ENCODE data around the gene PHF20.

Gene PHF20

GRCh38 chr20:35767683-35768481 lies 3.9 kb upstream of the PHF20 start:
- no peaks in the 10 kb centered on the region for H3K27me3 ChIP-seq (replicated peaks; ENCODE audit: control insufficient read depth, insufficient read depth, low read length)
- H3K36me3 ChIP-seq (ENCODE audit: control insufficient read depth, insufficient read depth, low read length), result no peaks in the 10 kb centered on the region
- TF ChIP-seq, protein P1, sequence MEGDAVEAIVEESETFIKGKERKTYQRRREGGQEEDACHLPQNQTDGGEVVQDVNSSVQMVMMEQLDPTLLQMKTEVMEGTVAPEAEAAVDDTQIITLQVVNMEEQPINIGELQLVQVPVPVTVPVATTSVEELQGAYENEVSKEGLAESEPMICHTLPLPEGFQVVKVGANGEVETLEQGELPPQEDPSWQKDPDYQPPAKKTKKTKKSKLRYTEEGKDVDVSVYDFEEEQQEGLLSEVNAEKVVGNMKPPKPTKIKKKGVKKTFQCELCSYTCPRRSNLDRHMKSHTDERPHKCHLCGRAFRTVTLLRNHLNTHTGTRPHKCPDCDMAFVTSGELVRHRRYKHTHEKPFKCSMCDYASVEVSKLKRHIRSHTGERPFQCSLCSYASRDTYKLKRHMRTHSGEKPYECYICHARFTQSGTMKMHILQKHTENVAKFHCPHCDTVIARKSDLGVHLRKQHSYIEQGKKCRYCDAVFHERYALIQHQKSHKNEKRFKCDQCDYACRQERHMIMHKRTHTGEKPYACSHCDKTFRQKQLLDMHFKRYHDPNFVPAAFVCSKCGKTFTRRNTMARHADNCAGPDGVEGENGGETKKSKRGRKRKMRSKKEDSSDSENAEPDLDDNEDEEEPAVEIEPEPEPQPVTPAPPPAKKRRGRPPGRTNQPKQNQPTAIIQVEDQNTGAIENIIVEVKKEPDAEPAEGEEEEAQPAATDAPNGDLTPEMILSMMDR (IDR thresholded peaks at IDR 0.05; ENCODE audit: insufficient read depth, low read length, poor library complexity, severe bottlenecking), result no peak
- H3K4me3 ChIP-seq (replicated peaks; ENCODE audit: low read depth, low read length), result no peak overlapping the region; the same call in 1 of the 2 replicates
- peak; percentile 81 for DNase-seq (ENCODE audit: extremely low read depth, insufficient read length)

DNA sequence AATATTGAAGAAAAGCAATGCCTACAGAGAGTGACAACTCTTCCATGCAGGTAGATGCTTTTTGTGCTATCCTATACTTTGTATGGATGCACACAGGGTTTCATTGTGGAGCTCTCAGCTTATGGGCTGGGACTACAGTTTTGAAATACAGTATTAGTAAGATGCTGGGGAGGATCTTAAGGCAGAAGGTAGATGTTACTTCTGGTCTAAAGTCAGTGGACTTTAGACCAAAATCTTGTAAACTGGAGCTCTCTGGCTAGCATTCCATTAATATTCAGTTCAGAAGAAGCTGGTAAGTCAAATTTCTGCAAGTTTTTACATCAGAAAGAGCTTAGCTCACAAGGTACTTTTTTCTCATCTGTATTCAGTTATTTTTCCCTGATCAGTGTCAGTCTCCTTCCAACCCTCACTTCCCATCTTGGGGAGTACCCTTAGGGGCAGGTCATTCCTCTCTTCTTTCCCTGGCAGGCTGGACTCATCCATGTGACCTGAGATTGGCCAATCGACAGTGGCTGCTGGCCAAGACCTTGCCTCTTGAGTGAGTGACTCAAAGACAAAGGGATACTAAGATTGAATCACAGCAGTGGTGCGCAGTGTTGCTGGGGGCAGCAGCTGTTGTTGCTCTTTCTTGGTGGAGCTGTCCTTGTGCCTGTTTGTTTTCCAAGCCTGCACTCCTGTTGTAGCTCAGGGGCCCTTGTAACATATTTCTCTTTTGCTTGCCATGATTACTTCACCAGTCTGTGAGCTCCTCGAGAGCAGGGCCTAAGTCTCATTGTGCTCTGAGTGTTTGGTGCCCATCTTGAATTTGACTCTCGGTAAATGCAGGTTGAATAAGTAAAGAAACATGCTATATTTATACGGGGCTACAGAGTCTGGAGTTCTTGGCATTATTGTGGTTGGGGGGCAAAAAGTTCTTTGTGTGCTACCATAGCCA lies 2.8 kb upstream of the PHF20 start:
- Histone ChIP-seq H3K36me3 (ENCODE audit: control insufficient read depth, insufficient read depth, low read length) (no peaks in the 10 kb centered on the region), H3K27me3 (replicated peaks; ENCODE audit: control insufficient read depth, insufficient read depth, low read length) (no peaks in the 10 kb centered on the region), H3K4me3 (replicated peaks; ENCODE audit: low read depth, low read length) (no peak overlapping the region)
- TF ChIP-seq, protein P1 (IDR thresholded peaks at IDR 0.05; ENCODE audit: insufficient read depth, low read length, poor library complexity, severe bottlenecking), result no peak
- peak; percentile 37 for DNase-seq (ENCODE audit: extremely low read depth, insufficient read length)

- TF ChIP-seq, protein P1 (IDR thresholded peaks at IDR 0.05; ENCODE audit: insufficient read depth, low read length, poor library complexity, severe bottlenecking), result no peak
- Histone ChIP-seq H3K36me3 (ENCODE audit: control insufficient read depth, insufficient read depth, low read length) (no peaks in the 10 kb centered on the region), H3K27me3 (replicated peaks; ENCODE audit: control insufficient read depth, insufficient read depth, low read length) (no peaks in the 10 kb centered on the region), H3K4me3 (replicated peaks; ENCODE audit: low read depth, low read length) (peak overlapping the region; percentile 30)
- no peak for DNase-seq (ENCODE audit: extremely low read depth, insufficient read length)
Measured at GRCh38 chr20:35771367-35771688, 487 bp upstream of the PHF20 start.

- no peaks in the 10 kb centered on the region for H3K27me3 ChIP-seq (replicated peaks; ENCODE audit: control insufficient read depth, insufficient read depth, low read length)
- TF ChIP-seq, protein P1 (IDR thresholded peaks at IDR 0.05; ENCODE audit: insufficient read depth, low read length, poor library complexity, severe bottlenecking), result no peak
Measured at GRCh38 chr20:35772563-35773058, 796 bp downstream of the PHF20 start.

GRCh38 chr20:35773154-35773751 lies 1.4 kb downstream of the PHF20 start:
- Histone ChIP-seq H3K36me3 (ENCODE audit: control insufficient read depth, insufficient read depth, low read length) (no peaks in the 10 kb centered on the region; the same call in 1 of the 2 replicates), H3K4me3 (replicated peaks; ENCODE audit: low read depth, low read length) (peak overlapping the region; percentile 78), H3K27me3 (replicated peaks; ENCODE audit: control insufficient read depth, insufficient read depth, low read length) (no peaks in the 10 kb centered on the region)
- no peak for DNase-seq (ENCODE audit: extremely low read depth, insufficient read length)
- TF ChIP-seq, protein P1 (IDR thresholded peaks at IDR 0.05; ENCODE audit: insufficient read depth, low read length, poor library complexity, severe bottlenecking), result no peak

More at GRCh38 chr20:35772563-35773058, 796 bp downstream of the PHF20 start:
- Histone ChIP-seq H3K36me3 (ENCODE audit: control insufficient read depth, insufficient read depth, low read length) (no peaks in the 10 kb centered on the region; the same call in 1 of the 2 replicates), H3K4me3 (replicated peaks; ENCODE audit: low read depth, low read length) (peak overlapping the region; percentile 78)
- no peak for DNase-seq (ENCODE audit: extremely low read depth, insufficient read length)
